ENCODE measurements around the gene ZNF664. TPM values are rescaled to one million over a fixed set of nuclear protein-coding genes. Genes with fewer than 3 reads are reported as not detected.

ZNF664 gene
- total RNA-seq, 2 donors from 2014 or later = 131 to 139 TPM

DNA sequence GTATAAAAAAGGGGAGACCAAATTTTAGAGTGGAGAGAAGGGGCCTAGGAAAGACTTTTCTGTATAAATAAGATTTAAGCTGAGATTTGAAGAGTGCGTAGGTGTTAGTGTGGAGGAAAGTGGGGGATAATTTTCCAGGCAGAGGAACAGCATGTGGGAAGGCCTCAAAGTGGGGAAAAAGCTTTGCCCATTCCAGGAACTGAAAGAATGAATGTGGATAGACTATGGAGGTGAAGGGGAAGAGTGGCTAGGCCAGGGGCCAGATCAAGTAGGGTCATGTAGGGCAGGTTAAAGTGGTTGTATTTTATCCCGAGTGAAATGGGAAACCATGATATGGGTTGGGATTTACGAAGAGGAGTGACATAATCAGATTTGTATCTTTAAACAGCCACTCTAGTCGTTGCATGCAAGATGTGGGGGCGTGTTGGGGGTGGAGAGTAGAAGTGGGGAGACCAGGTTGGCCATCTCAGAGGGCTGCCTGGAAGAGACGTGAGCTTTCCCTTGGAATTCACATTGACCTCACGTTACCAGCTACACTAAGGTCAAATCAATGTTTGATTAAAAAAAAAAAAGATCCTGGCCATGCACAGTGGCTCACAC, 3.3 kb downstream of the ZNF664 start:
- WGBS, 2 experiments (ENCODE audit: insufficient coverage in 1 of 2, insufficient read length in 1 of 2) = 97 to 100% methylated on average over 6 to 7 of the region's 7 CpGs
- H3K27ac ChIP-seq (ENCODE audit: low read depth, low read length) = no peak overlapping the region
- H3K36me3 ChIP-seq (ENCODE audit: control insufficient read depth, insufficient read depth, low read length) = peaks cover 62% of the 10 kb centered on the region
- no peak for DNase-seq
- H3K9me3 Mint-ChIP-seq = no peaks in the 10 kb centered on the region
- TF ChIP-seq, protein P1, sequence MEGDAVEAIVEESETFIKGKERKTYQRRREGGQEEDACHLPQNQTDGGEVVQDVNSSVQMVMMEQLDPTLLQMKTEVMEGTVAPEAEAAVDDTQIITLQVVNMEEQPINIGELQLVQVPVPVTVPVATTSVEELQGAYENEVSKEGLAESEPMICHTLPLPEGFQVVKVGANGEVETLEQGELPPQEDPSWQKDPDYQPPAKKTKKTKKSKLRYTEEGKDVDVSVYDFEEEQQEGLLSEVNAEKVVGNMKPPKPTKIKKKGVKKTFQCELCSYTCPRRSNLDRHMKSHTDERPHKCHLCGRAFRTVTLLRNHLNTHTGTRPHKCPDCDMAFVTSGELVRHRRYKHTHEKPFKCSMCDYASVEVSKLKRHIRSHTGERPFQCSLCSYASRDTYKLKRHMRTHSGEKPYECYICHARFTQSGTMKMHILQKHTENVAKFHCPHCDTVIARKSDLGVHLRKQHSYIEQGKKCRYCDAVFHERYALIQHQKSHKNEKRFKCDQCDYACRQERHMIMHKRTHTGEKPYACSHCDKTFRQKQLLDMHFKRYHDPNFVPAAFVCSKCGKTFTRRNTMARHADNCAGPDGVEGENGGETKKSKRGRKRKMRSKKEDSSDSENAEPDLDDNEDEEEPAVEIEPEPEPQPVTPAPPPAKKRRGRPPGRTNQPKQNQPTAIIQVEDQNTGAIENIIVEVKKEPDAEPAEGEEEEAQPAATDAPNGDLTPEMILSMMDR (conservative IDR thresholded peaks at IDR 0.05) = no peak
- H3K36me3 Mint-ChIP-seq (ENCODE audit: low read depth) = peaks cover 46% of the 10 kb centered on the region
- peaks cover 17% of the 10 kb centered on the region for H3K4me1 Mint-ChIP-seq
- H3K4me3 ChIP-seq (ENCODE audit: low read length) = no peak overlapping the region
- H3K27me3 ChIP-seq (ENCODE audit: control insufficient read depth, insufficient read depth, low read length, poor library complexity, severe bottlenecking) = no peaks in the 10 kb centered on the region
- peaks cover 6% of the 10 kb centered on the region for H3K4me1 ChIP-seq (ENCODE audit: control insufficient read depth, insufficient read depth, low read length)
- H3K9me3 ChIP-seq (ENCODE audit: control insufficient read depth, low read length) = no peaks in the 10 kb centered on the region
- peaks cover 9% of the 10 kb centered on the region for H3K27me3 Mint-ChIP-seq (ENCODE audit: insufficient read depth)
- H3K27ac Mint-ChIP-seq = no peak overlapping the region
- H3K4me3 Mint-ChIP-seq = no peak overlapping the region
- H3K9ac ChIP-seq (ENCODE audit: extremely low read depth, low read length, poor library complexity, severe bottlenecking) = no peak overlapping the region

DNA sequence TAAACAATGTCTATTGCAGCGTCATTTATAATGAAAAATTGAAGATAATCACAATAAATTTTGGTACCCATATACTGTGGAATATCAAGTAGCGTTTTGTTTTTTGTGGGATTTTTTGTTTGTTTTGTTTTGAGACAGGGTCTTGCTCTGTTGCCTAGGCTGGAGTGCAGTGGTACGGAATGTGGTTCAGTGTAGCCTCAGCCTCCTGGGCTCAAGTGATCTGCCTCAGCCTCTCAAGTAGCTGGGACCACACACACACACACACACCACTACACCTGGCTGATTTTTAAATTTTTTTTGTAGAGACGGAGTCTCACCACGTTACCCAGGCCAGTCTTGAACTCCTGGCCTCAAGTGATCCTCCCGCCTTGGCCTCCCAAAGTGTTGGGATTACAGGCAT, 6.6 kb downstream of the ZNF664 start:
- H3K4me1 ChIP-seq (ENCODE audit: control insufficient read depth, insufficient read depth, low read length) = peaks cover 10% of the 10 kb centered on the region
- H3K9me3 ChIP-seq (ENCODE audit: control insufficient read depth, low read length) = no peaks in the 10 kb centered on the region
- Mint-ChIP-seq H3K27ac (no peak overlapping the region), H3K27me3 (ENCODE audit: insufficient read depth) (peaks cover 5% of the 10 kb centered on the region), H3K36me3 (ENCODE audit: low read depth) (peaks cover 52% of the 10 kb centered on the region), H3K9me3 (no peaks in the 10 kb centered on the region), H3K4me1 (peaks cover 29% of the 10 kb centered on the region), H3K4me3 (no peak overlapping the region)
- H3K4me3 ChIP-seq (ENCODE audit: low read length) = no peak overlapping the region
- peaks cover 74% of the 10 kb centered on the region for H3K36me3 ChIP-seq (ENCODE audit: control insufficient read depth, insufficient read depth, low read length)
- TF ChIP-seq, protein P1 (conservative IDR thresholded peaks at IDR 0.05) = no peak
- no peak for DNase-seq
- WGBS, 2 experiments (ENCODE audit: insufficient coverage in 1 of 2, insufficient read length in 1 of 2) = 88 to 91% methylated on average over 4 to 6 of the region's 6 CpGs
- no peaks in the 10 kb centered on the region for H3K27me3 ChIP-seq (ENCODE audit: control insufficient read depth, insufficient read depth, low read length, poor library complexity, severe bottlenecking)
- H3K27ac ChIP-seq (ENCODE audit: low read depth, low read length) = no peak overlapping the region
- H3K9ac ChIP-seq (ENCODE audit: extremely low read depth, low read length, poor library complexity, severe bottlenecking) = no peak overlapping the region

DNA sequence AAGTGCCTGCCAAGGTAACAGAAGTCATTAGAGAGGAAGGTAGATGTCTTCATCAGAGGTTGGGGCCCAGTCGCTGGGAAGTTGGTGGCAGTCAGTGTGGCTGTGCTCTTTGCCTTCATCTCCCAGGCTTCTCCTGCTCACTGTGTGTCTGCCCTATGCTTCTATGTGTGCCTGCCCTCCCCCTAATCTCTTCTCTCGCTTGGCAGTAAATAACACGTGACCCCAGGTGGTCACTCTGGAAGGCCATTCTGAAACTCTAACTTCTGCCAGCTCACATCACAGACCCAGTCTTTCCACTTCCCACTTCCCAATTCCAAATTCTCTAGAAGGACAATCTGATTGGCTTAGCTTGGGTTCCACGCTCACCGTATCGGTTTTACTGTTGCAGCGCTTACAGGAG, 9.3 kb downstream of the ZNF664 start:
- Mint-ChIP-seq H3K27me3 (ENCODE audit: insufficient read depth) (no peaks in the 10 kb centered on the region), H3K27ac (no peak overlapping the region), H3K4me3 (no peak overlapping the region), H3K36me3 (ENCODE audit: low read depth) (peaks cover 37% of the 10 kb centered on the region), H3K4me1 (peaks cover 38% of the 10 kb centered on the region), H3K9me3 (no peaks in the 10 kb centered on the region)
- Histone ChIP-seq H3K9me3 (ENCODE audit: control insufficient read depth, low read length) (no peaks in the 10 kb centered on the region), H3K9ac (ENCODE audit: extremely low read depth, low read length, poor library complexity, severe bottlenecking) (no peak overlapping the region), H3K27ac (ENCODE audit: low read depth, low read length) (no peak overlapping the region), H3K4me3 (ENCODE audit: low read length) (no peak overlapping the region), H3K4me1 (ENCODE audit: control insufficient read depth, insufficient read depth, low read length) (peaks cover 12% of the 10 kb centered on the region), H3K27me3 (ENCODE audit: control insufficient read depth, insufficient read depth, low read length, poor library complexity, severe bottlenecking) (no peaks in the 10 kb centered on the region), H3K36me3 (ENCODE audit: control insufficient read depth, insufficient read depth, low read length) (peaks cover 63% of the 10 kb centered on the region)
- WGBS, 2 experiments (ENCODE audit: insufficient coverage in 1 of 2, insufficient read length in 1 of 2) = 88 to 97% methylated on average over 7 of the region's 7 CpGs
- no peak for DNase-seq
- TF ChIP-seq, protein P1 (conservative IDR thresholded peaks at IDR 0.05) = no peak
